ENCODE data around the gene IMPA2.
A peak's percentile ranks its signal among the peaks of the same experiment; 100 is the strongest.

Gene IMPA2

DNA sequence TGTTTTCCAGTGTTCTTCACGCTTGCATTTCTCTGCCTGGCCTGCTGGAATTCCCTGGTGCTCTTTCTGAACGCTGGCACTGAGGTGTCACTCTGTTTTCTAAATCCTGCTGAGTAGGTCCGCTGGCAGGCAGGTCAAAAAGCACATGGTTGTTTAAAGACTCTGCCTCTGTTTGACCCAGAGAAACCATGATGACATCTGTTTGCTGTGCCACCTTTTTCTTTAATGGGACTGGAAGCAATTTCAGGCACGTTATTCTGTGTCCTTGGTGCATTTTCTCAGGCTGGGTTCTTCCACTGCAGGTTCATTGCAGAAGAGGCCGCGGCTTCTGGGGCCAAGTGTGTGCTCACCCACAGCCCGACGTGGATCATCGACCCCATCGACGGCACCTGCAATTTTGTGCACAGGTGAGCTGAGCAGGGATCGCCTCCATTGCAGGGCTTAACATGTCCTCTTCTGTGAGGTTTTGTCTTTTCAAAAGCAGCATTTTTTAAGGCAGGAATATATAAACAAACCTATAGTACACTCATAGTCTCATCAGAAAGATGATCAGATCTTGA lies 28.4 kb downstream of the IMPA2 start:
- DNase-seq: no peak

GRCh38 chr18:12010187-12010802 lies 29.0 kb downstream of the IMPA2 start:
- DNase-seq: no peak

DNA sequence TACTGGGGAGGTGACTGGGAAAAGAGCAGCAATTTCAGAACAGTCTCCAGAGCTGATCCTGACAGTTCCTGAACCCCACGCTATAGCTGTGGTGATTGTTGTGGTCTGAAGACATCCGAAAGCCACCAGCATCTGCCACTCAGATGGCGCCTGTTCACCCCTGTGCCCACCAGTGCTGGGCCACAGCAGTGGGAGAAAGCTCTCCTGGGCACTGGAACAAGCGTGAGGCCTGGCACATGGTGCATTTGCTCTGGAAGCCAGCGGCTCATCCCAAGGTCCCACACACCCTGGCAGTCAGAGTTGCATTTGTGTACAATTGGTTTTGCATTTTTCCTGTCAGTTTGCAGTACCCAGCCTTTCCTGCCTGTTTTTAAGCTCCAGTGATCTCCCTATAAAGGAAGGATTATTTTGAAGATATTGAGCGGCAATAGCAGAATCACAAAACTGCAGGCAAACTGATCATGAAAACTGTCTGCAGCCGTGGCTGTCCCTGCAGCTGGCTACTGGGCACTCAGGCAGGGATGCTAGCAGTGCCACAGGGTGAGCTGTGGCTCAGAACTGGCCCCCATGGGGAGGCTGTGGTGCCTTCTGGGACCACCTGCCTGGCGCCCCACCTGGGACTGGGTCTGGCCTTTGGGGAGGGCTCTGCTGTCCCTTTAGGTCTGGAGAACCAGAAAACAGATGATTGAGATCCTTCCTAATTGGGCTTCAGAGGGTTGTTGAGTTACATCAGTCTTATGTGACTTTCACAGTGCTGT lies 30.1 kb downstream of the IMPA2 start:
- DNase-seq: no peak

DNA sequence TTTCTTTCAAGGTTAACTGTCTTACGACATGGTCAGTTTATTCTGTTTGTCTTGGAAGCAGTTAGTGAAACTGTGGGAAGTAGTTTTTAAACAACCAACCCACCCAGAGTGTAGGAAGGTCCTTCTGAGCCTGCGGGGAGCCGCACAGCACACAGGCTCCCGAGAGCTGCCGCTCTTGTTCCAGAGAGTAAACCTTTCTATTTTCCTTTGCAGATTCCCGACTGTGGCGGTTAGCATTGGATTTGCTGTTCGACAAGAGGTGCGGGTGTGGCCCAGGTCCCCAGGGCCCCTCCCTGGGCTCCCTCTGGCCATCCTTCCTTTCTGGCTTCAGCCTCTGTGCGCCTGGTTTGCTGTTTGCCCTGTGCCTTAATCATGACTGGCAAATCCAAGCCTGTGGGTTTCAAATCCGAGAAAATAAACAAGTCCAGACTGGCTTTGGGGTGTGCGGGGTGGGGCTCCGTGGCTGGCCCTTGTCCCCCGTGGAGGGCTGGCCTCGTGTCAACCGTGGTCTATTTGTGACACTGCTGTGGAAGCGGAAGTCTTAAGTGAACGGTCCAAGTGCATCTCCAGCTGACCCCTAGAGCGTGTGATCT lies 30.7 kb downstream of the IMPA2 start:
- no peak for DNase-seq

- DNase-seq: no peak
These were observed 31.4 kb downstream of the IMPA2 start for GRCh38 chr18:12012697-12013096.

- no peak for DNase-seq
These were observed 32.0 kb downstream of the IMPA2 start for GRCh38 chr18:12013186-12013916.

- no peak for DNase-seq
These were observed 32.8 kb downstream of the IMPA2 start for GRCh38 chr18:12014086-12014485.

- no peak for DNase-seq
These were observed 33.5 kb downstream of the IMPA2 start for GRCh38 chr18:12014521-12015415.

DNA sequence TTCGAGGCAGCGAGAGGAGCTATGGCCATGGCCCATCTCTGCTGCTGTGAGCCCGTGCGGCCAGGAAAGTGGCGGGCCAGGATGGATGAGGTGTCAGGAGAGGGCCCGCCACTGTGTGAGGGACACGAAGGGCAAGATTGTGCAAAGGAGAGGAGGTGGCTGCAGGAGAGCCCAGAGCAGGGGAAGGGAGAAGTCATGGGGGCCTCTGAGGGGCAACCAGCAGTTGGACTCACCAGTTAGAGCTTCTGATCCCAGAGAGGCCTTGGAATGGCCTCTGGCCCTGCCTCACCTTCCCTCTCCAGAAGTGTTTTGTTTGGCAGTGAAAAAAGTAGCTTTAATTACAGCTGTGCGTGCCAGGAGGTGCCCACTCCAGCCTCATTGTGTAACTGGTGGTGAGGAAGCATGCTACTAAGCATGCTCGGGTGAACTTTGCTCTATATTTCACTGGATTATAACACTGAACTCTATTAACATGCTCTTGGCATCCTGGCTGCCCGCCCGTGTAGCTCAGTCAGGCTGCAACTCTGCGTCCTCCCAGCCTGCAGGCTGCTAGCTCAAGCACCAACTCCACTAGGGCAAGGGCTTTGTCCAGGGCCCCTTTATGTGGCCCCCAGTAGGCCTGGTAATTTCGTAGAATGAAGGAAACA lies 34.2 kb downstream of the IMPA2 start:
- peak; percentile 29 for DNase-seq

DNA sequence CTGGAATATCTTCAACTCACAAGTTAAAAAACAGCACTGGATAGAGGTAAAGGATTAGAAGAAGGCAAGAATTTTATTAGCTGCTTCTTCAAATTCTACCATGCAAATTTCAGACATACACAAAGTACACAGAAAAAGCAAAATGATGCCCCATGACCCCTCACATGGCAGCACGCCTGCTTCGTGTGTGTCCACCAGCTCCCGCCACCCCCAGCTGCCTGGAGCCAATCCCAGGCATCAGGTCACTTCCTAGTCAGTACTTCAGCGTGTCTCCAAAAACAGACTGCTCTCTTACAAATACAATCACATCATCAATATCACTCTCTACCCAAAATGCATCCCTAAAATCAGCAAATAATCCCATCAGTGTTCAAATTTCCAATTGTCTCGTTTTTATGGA lies 35.8 kb downstream of the IMPA2 start:
- DNase-seq: no peak

DNA sequence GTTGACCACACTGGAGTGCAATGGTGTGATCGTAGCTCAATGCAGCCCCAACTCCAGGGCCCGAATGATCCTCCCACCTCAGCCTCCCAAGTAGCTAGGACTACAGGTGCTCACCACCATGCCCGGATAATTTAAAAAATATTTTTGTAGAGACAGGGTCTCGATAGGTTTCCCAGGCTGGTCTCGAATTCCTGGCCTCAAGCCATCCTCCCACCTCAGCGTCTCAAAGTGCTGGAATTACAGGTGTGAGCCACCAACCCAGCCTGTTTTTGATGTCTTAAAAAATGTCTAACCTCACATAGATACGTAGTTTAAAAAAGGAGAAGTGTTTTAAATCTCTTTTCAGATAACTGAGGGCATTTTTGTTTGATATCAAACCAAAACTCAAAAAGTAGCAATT lies 37.6 kb downstream of the IMPA2 start:
- no peak for DNase-seq

GRCh38 chr18:12021077-12021476 lies 39.8 kb downstream of the IMPA2 start:
- no peak for DNase-seq

- no peak for DNase-seq
These were observed 40.3 kb downstream of the IMPA2 start for GRCh38 chr18:12021596-12021995.

DNA sequence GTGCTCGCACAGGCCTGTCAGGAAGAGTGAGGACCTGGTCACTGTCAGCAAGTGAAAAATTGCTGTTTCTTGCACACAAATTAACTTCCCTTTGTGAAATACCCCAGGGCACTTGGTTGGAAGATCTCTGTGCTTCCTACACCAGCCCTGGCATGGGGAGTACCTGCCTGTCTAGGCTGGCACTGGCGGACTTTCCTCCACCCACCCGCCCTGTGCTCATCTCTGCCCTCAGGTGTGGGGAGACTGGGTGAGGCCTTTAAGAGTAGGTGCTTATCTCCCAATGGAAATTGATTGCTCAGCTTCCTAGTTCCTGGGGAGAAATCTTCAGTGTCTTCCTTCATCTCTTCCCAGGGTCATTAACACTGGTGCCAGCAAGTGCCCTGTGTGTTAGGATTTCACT lies 42.1 kb downstream of the IMPA2 start:
- no peak for DNase-seq

GRCh38 chr18:12026562-12026961 lies 45.3 kb downstream of the IMPA2 start:
- no peak for DNase-seq

DNA sequence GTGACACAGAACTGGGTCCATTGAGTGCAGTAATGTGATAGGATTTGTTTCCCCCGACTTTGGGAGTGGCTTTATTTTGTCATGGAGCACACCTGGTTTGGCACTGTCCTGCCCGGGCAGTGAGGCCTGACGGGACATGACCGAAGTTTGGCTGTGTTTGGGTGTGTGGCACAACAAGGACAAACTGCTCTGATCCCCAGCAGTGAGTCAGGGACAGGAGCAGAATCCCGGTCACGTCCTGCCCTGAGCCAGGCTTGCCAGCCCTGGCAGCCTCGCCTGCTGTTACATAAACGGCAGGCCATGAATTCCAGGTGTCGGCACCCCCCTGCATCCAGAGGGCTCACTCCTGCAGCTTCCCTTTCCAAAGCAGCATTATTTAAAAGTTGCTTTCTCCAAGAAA lies 45.7 kb downstream of the IMPA2 start:
- DNase-seq: no peak

- DNase-seq: no peak
These were observed 46.2 kb downstream of the IMPA2 start for GRCh38 chr18:12027480-12027879.

DNA sequence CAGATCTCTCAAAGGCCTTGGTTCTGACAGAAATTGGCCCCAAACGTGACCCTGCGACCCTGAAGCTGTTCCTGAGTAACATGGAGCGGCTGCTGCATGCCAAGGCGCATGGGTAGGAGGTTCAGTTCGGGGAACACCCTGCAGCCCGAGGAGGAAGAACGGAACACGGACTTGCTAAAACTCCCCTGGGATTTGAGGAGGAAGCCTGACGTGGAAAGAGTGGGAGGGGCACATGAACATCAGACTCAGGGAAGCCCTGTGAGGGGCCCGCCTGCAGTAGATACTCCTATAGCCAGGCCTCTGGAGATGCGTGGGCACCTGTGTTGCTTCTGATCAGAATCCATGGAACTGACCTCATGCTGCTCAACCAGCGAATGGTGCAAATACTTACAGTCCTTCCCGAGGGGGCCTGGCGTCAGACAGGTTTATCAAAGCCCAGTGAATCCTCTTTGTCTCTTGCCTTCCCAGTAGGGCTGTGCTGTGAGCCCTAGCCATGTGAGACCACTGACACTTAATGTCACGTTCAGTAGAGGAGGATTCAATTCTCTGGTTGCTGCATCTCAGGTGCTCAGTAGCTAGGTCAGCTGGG lies 46.8 kb downstream of the IMPA2 start:
- no peak for DNase-seq

DNA sequence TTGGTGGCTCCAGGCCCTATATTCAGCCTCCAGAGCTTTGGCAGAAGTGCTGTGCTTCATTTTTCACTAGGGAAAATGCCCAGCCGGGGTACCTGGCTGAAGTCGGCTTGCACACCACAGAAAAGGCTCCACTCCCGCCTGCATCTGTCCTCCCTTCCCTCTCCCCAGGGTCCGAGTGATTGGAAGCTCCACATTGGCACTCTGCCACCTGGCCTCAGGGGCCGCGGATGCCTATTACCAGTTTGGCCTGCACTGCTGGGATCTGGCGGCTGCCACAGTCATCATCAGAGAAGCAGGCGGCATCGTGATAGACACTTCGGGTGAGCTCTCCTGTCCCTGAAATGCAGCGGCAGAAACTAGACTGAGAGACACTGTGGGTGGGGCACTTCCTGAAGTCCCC lies 47.4 kb downstream of the IMPA2 start:
- DNase-seq: no peak

DNA sequence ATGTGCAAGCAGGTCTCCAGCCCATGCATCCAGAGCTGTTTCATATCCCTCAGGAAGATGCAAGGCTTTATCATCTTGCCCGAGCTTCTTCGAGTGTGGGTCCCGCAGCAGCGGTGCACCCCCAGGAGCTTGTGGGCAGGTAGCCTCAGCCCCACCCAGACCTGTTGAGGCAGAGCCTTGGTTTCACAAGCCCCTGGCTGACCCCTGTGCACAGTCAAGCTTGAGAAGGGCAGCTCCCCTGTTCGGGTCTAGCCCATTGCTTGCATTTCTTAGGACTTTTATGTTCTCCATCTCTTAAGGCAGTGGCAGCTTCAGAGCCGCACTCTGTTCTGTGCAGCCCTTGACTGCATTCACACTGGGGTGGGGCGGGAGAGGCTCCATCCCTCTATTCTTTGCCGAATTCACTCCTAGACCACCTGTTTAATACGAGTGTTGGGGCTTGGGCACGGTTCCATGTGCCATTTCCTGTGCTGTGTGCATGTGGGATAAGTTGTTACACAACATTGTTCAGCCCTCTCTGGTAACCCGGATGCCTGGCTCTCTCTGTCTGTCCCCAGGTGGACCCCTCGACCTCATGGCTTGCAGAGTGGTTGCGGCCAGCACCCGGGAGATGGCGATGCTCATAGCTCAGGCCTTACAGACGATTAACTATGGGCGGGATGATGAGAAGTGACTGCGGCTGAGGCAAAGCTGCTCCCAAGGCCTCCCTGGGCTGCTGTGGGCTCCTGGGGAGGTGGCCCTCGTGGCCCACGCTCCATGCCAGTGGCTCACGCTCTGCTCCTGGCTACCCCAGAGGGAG lies 48.7 kb downstream of the IMPA2 start:
- no peak for DNase-seq

DNA sequence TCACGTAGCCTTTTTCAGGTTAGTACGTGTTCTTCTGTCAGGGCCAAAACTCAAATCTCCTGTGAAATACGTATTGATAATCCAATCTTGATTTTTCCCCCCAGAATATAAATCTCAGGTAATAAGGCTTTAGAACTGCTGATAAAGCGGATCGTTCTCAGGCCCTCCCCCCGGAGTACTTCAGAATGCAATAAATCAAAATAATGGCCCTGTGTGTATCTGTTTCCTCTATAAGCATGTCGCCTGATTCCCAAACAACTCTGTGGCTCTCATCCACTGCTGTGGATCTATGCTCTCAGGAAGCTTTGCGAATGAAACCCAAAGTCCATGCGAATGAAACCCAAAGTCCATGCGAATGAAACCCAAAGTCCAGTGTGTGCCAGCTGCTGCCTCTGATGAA lies 49.4 kb downstream of the IMPA2 start:
- DNase-seq: no peak

Measured in EL (cell line).